Stimulated activated CD4-positive, alpha-beta T cell treated with anti-CD3 and anti-CD28 coated beads, Interleukin-1b, Interleukin-23, amount 100 ng/mL, for 1 hour (primary cell): ENCODE results near the gene ACTL10.

ENCODE experiments used
- DNase-seq, 2 donors: peaks; one replicate each; pipeline ENCODE4 v3.0.0-alpha.2; 2020; ENCODE audit warnings: low read depth in 2 of 2

ACTL10 gene

GRCh38 chr20:33649201-33649681 lies 17.5 kb upstream of the ACTL10 start:
- no peak for DNase-seq

- DNase-seq = no peak
These were observed 16.5 kb upstream of the ACTL10 start for GRCh38 chr20:33650111-33650752.

- DNase-seq = no peak
These were observed 15.8 kb upstream of the ACTL10 start for GRCh38 chr20:33650753-33651561.

- no peak for DNase-seq
These were observed 15.1 kb upstream of the ACTL10 start for GRCh38 chr20:33651562-33652048.

- no peak for DNase-seq
These were observed 13.4 kb upstream of the ACTL10 start for GRCh38 chr20:33653218-33653899.

GRCh38 chr20:33653900-33654596 lies 12.7 kb upstream of the ACTL10 start:
- DNase-seq = no peak

GRCh38 chr20:33654680-33655161 lies 12.0 kb upstream of the ACTL10 start:
- DNase-seq = no peak

- no peak for DNase-seq
These were observed 11.6 kb upstream of the ACTL10 start for GRCh38 chr20:33655164-33655563.

- DNase-seq = no peak
These were observed 10.5 kb upstream of the ACTL10 start for GRCh38 chr20:33656010-33656782.

GRCh38 chr20:33656783-33657703 lies 9.7 kb upstream of the ACTL10 start:
- DNase-seq = no peak

- DNase-seq = no peak
These were observed 9.0 kb upstream of the ACTL10 start for GRCh38 chr20:33657704-33658095.

- no peak for DNase-seq
These were observed 8.2 kb upstream of the ACTL10 start for GRCh38 chr20:33658510-33658909.

- no peak for DNase-seq
These were observed 7.8 kb upstream of the ACTL10 start for GRCh38 chr20:33658929-33659328.

- DNase-seq = no peak
These were observed 7.3 kb upstream of the ACTL10 start for GRCh38 chr20:33659341-33660034.

- DNase-seq = no peak
These were observed 6.6 kb upstream of the ACTL10 start for GRCh38 chr20:33660035-33660684.

GRCh38 chr20:33660685-33661058 lies 6.1 kb upstream of the ACTL10 start:
- DNase-seq = no peak

- DNase-seq = no peak
These were observed 4.6 kb upstream of the ACTL10 start, which contains the start of gene C20orf144 for GRCh38 chr20:33662172-33662571. TSS of gene C20orf144 (plus strand) at chr20:33662327. CDS start at chr20:33662346, 19 bp downstream.
